Smooth muscle cell (in vitro differentiated cells): ENCODE results near the gene MBP. TPM values are rescaled to one million over a fixed set of nuclear protein-coding genes. Genes with fewer than 3 reads are reported as not detected.

Experiments used
- DNase-seq: peaks from one replicate; lab custom pipeline; 2025; ENCODE audit not compliant: unreplicated experiment; lab: John Stamatoyannopoulos, UW
- H2AFZ ChIP-seq: fragments of 200-600 bp; sonication (generic); 2 replicates; pipeline ENCODE4 v1.6.0; 2016; ENCODE audit warnings: antibody characterized with exemption, low read depth, mild to moderate bottlenecking
- H3F3A ChIP-seq: fragments of 200-600 bp; sonication (generic); 2 replicates; pipeline ENCODE4 v1.6.0; 2017; ENCODE audit warnings: antibody characterized with exemption, low read depth
- H3K27ac ChIP-seq: fragments of 200-600 bp; sonication (generic); 2 replicates; pipeline ENCODE4 v1.5.1; 2016; ENCODE audit warnings: low read depth, mild to moderate bottlenecking
- H3K27me3 ChIP-seq: fragments of 200-600 bp; sonication (generic); 2 replicates; pipeline ENCODE4 v1.6.1; 2016; ENCODE audit warnings: low read depth, mild to moderate bottlenecking
- H3K36me3 ChIP-seq: fragments of 200-600 bp; sonication (generic); 2 replicates; pipeline ENCODE4 v1.5.1; 2016; ENCODE audit warnings: low read depth
- H3K4me1 ChIP-seq: fragments of 200-600 bp; sonication (generic); 2 replicates; pipeline ENCODE4 v1.5.1; 2016; ENCODE audit warnings: low read depth
- H3K4me2 ChIP-seq: fragments of 200-600 bp; sonication (generic); 2 replicates; pipeline ENCODE4 v1.6.0; 2016; ENCODE audit warnings: mild to moderate bottlenecking
- H3K4me3 ChIP-seq: fragments of 200-600 bp; sonication (generic); 2 replicates; pipeline ENCODE4 v1.5.1; 2016; ENCODE audit warnings: mild to moderate bottlenecking
- H3K79me2 ChIP-seq: fragments of 200-600 bp; sonication (generic); 2 replicates; pipeline ENCODE4 v1.6.0; 2016; ENCODE audit warnings: low read depth, mild to moderate bottlenecking
- H3K9ac ChIP-seq: fragments of 200-600 bp; sonication (generic); 2 replicates; pipeline ENCODE4 v1.6.0; 2016; ENCODE audit warnings: low read depth
- H3K9me3 ChIP-seq: fragments of 200-600 bp; sonication (generic); replicated peaks from 2 replicates; pipeline ENCODE4 v1.5.1; 2016; ENCODE audit warnings: low read depth
- H4K20me1 ChIP-seq: fragments of 200-600 bp; sonication (generic); 2 replicates; pipeline ENCODE4 v1.6.0; 2016; ENCODE audit warnings: low read depth
- CTCF ChIP-seq: fragments of 200-600 bp; sonication (generic); IDR thresholded peaks from 2 replicates; pipeline ENCODE4 v1.5.1; 2017; ENCODE audit warnings: borderline replicate concordance, mild to moderate bottlenecking, antibody characterized with exemption; ENCODE audit not compliant: insufficient read depth, poor library complexity, severe bottlenecking
- WGBS: methylation state at CpG from one replicate; pipeline ENCODE4 v1.1.7; 2016; ENCODE audit warnings: low lambda C conversion rate; 5-methylcytosine and 5-hydroxymethylcytosine counted together
- polyA plus RNA-seq: library from polyadenylated mRNA; unstranded; fragments of >200 nt; fragmentation: Nextera tagmentation; extraction: Ambion mirVana; gene quantifications from 2 replicates; pipeline ENCODE4 v1.2.1, GENCODE V29; 2016
- total RNA-seq: library from RNA; depleted of rRNA; stranded (reverse); fragments of >200 nt; gene quantifications from 2 replicates; pipeline ENCODE4 v1.2.3, GENCODE V29; 2014

Gene MBP
- total and polyA plus RNA-seq, 2 experiments from 2014 or later: 1.4 to 5.1 TPM

GRCh38 chr18:77061946-77062517, 70.6 kb downstream of the MBP start:
- H3K27me3 ChIP-seq: no peaks in the 10 kb centered on the region
- peaks cover 16% of the 10 kb centered on the region for H3K4me1 ChIP-seq
- 85% methylated on average over 15 of the region's 15 CpGs for WGBS
- H4K20me1 ChIP-seq: no peaks in the 10 kb centered on the region
- H3K4me3 ChIP-seq: no peak overlapping the region
- no peak overlapping the region for H2AFZ ChIP-seq
- H3K9ac ChIP-seq: no peak overlapping the region
- H3K27ac ChIP-seq: no peak overlapping the region
- H3K4me2 ChIP-seq: no peak overlapping the region
- H3K36me3 ChIP-seq: no peaks in the 10 kb centered on the region
- H3K9me3 ChIP-seq: no peaks in the 10 kb centered on the region
- DNase-seq: no peak
- H3F3A ChIP-seq: peaks cover 14% of the 10 kb centered on the region
- TF ChIP-seq CTCF: no peak
- no peaks in the 10 kb centered on the region for H3K79me2 ChIP-seq

DNA sequence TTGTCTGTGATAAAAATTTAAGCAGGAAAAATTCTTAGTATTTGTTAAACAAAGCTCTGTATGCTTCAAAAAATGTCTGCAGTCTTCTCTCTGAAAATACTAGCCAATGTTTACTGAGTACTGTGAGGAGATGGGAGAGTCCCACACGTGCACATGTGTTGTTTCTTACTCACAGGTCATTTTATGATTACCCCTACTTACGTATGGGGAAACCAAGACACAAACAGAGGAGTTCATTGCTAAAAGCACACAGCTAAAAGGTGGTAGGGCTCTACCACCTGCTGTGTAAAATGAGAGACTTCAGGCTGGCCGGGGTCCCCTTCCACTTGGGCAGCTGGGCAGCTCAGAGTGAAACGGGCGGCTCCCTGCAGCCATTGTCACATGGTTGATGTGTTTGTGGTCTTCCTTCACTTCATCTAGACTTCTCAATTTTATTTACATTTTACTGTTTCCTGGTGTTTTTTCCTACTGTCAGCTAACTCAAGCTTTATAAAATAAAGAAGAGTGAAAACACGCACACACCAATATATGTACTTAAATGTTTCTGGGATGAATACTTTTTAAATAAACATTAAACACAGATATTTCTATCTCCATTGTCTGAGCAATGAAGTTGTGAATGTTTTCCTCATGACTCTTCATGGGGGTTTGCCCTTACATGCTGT, 71.2 kb downstream of the MBP start:
- H3K27ac ChIP-seq: no peak overlapping the region
- H3K9me3 ChIP-seq: no peaks in the 10 kb centered on the region
- no peaks in the 10 kb centered on the region for H4K20me1 ChIP-seq
- no peaks in the 10 kb centered on the region for H3K36me3 ChIP-seq
- no peak overlapping the region for H3K9ac ChIP-seq
- peaks cover 16% of the 10 kb centered on the region for H3K4me1 ChIP-seq
- H3K27me3 ChIP-seq: no peaks in the 10 kb centered on the region
- H3F3A ChIP-seq: peaks cover 14% of the 10 kb centered on the region
- no peak for TF ChIP-seq CTCF
- 83% methylated on average over 6 of the region's 6 CpGs for WGBS
- H3K4me3 ChIP-seq: no peak overlapping the region
- no peak overlapping the region for H2AFZ ChIP-seq
- DNase-seq: no peak
- H3K4me2 ChIP-seq: no peak overlapping the region
- no peaks in the 10 kb centered on the region for H3K79me2 ChIP-seq

GRCh38 chr18:77060151-77060550, 72.4 kb downstream of the MBP start:
- Histone ChIP-seq H3K27ac (no peak overlapping the region), H3F3A (peaks cover 15% of the 10 kb centered on the region), H4K20me1 (no peaks in the 10 kb centered on the region), H3K4me3 (no peak overlapping the region), H3K27me3 (no peaks in the 10 kb centered on the region), H3K4me2 (no peak overlapping the region), H3K36me3 (no peaks in the 10 kb centered on the region), H3K9ac (no peak overlapping the region), H3K4me1 (peaks cover 23% of the 10 kb centered on the region), H2AFZ (no peak overlapping the region), H3K79me2 (no peaks in the 10 kb centered on the region), H3K9me3 (no peaks in the 10 kb centered on the region)
- DNase-seq: no peak
- WGBS: 89% methylated on average over 4 of the region's 4 CpGs
- TF ChIP-seq CTCF: no peak
